Measurements from ENCODE around the gene CDK19. TPM values are rescaled to one million over a fixed set of nuclear protein-coding genes. Genes with fewer than 3 reads are reported as not detected.

Gene CDK19
- total RNA-seq, 1 experiment from 2014 or later = 24.3 TPM

GRCh38 chr6:110831405-110831804 is 16.1 kb upstream of the CDK19 start:
- DNase-seq = no peak
- Mint-ChIP-seq H3K27me3 (ENCODE audit: unreplicated experiment) (no peaks in the 10 kb centered on the region), H3K36me3 (ENCODE audit: insufficient read depth, unreplicated experiment) (peaks cover 5% of the 10 kb centered on the region), H3K4me3 (ENCODE audit: low read depth, unreplicated experiment) (no peak overlapping the region), H3K4me1 (ENCODE audit: low read depth, unreplicated experiment) (no peaks in the 10 kb centered on the region), H3K27ac (ENCODE audit: unreplicated experiment) (no peak overlapping the region), H3K9me3 (ENCODE audit: low read depth, unreplicated experiment) (no peaks in the 10 kb centered on the region)
- CTCF ChIA-PET = no interaction called here
- intact Hi-C loops (cut with micrococcal nuclease; ENCODE audit: unreplicated experiment) = no loop called here
- BruUV-seq (replicated peaks) = no TSS peak
- TF ChIP-seq CTCF (IDR thresholded peaks at IDR 0.05; ENCODE audit: unreplicated experiment) = no peak

- Mint-ChIP-seq H3K36me3 (ENCODE audit: insufficient read depth, unreplicated experiment) (peaks cover 5% of the 10 kb centered on the region), H3K9me3 (ENCODE audit: low read depth, unreplicated experiment) (no peaks in the 10 kb centered on the region), H3K4me3 (ENCODE audit: low read depth, unreplicated experiment) (no peak overlapping the region), H3K27me3 (ENCODE audit: unreplicated experiment) (no peaks in the 10 kb centered on the region), H3K27ac (ENCODE audit: unreplicated experiment) (no peak overlapping the region), H3K4me1 (ENCODE audit: low read depth, unreplicated experiment) (no peaks in the 10 kb centered on the region)
- CTCF ChIA-PET = interaction anchor here (1.0 kb wide), 1 partner anchor 12 kb away, joined by 4 read pairs; no protein-coding TSS in a partner anchor
- DNase-seq = no peak
- intact Hi-C loops (cut with micrococcal nuclease; ENCODE audit: unreplicated experiment) = no loop called here
- TF ChIP-seq CTCF (IDR thresholded peaks at IDR 0.05; ENCODE audit: unreplicated experiment) = no peak
- no TSS peak for BruUV-seq (replicated peaks)
Measured at GRCh38 chr6:110828396-110828795, 13.1 kb upstream of the CDK19 start.

- no peak overlapping the region for H3K4me3 Mint-ChIP-seq (ENCODE audit: low read depth, unreplicated experiment)
- intact Hi-C loops (cut with micrococcal nuclease; ENCODE audit: unreplicated experiment) = no loop called here
- no peak overlapping the region for H3K27ac Mint-ChIP-seq (ENCODE audit: unreplicated experiment)
- BruUV-seq (replicated peaks) = no TSS peak
- DNase-seq = no peak
- no peaks in the 10 kb centered on the region for H3K4me1 Mint-ChIP-seq (ENCODE audit: low read depth, unreplicated experiment)
- H3K36me3 Mint-ChIP-seq (ENCODE audit: insufficient read depth, unreplicated experiment) = peaks cover 5% of the 10 kb centered on the region
- H3K9me3 Mint-ChIP-seq (ENCODE audit: low read depth, unreplicated experiment) = no peaks in the 10 kb centered on the region
- CTCF ChIA-PET = no interaction called here
- no peak for TF ChIP-seq CTCF (IDR thresholded peaks at IDR 0.05; ENCODE audit: unreplicated experiment)
- H3K27me3 Mint-ChIP-seq (ENCODE audit: unreplicated experiment) = no peaks in the 10 kb centered on the region
Measured at GRCh38 chr6:110826236-110827129, 11.2 kb upstream of the CDK19 start.

GRCh38 chr6:110823146-110823545 is 7.9 kb upstream of the CDK19 start:
- H3K27me3 Mint-ChIP-seq (ENCODE audit: unreplicated experiment) = no peaks in the 10 kb centered on the region
- CTCF ChIA-PET = no interaction called here

More at GRCh38 chr6:110823146-110823545, 7.9 kb upstream of the CDK19 start:
- no peaks in the 10 kb centered on the region for H3K9me3 Mint-ChIP-seq (ENCODE audit: low read depth, unreplicated experiment)
- no peak for TF ChIP-seq CTCF (IDR thresholded peaks at IDR 0.05; ENCODE audit: unreplicated experiment)
- intact Hi-C loops (cut with micrococcal nuclease; ENCODE audit: unreplicated experiment) = no loop called here
- H3K36me3 Mint-ChIP-seq (ENCODE audit: insufficient read depth, unreplicated experiment) = peaks cover 1% of the 10 kb centered on the region
- H3K4me3 Mint-ChIP-seq (ENCODE audit: low read depth, unreplicated experiment) = no peak overlapping the region
- no TSS peak for BruUV-seq (replicated peaks)
- H3K27ac Mint-ChIP-seq (ENCODE audit: unreplicated experiment) = no peak overlapping the region
- H3K4me1 Mint-ChIP-seq (ENCODE audit: low read depth, unreplicated experiment) = peaks cover 1% of the 10 kb centered on the region
- DNase-seq = no peak
